HG02759 (cell line): ENCODE results near the gene HLA-DQA2.
"Not testable (repeated sequence)": the region's sequence is repeated elsewhere in the genome, so short reads cannot be mapped to it uniquely, and the experiment has no call there.

ENCODE experiments used
- ATAC-seq: cut with Tn5 transposase; IDR thresholded peaks from one replicate; pipeline ENCODE4 v1.9.1; 2021; ENCODE audit warnings: mild to moderate bottlenecking, moderate library complexity; ENCODE audit not compliant: unreplicated experiment

HLA-DQA2 gene

DNA sequence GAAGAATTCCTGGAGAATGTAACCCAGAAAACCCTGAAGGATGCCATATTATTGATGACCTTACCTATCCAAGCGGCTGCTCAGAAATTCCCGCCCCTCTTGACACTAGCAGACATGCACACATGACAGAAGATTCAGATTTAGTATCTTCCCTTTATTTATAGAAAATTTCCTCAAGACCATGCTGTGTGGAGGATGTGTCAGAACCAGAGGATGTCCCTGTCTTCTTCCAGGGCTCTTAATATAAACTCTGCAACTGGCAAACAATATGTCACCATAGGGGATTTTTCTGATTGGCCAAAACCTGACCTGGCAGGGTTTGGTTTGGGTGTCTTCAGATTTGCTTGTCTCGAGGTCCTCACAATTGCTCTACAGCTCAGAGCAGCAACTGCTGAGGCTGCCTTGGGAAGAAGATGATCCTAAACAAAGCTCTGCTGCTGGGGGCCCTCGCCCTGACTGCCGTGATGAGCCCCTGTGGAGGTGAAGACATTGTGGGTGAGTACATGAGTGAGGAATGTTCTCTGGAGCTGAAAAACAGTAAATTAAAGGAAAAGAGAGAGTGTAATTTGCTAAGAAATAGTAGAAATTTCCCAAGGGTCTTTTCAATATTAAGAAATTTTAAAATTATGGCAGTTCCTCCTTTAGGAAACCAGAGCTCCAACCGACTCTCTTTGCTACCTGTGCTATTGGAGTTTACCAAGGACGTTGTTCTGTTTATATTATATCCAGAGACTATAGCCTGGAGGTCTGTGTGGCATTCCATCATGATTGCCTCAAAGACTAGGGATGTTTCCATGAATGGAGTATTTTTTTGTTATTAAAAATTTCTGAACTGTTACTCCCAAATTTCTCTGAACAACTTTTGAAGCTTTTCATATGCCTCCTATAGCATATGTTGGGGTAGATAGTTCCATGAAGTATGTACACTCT lies at the start of gene HLA-DQA2:
TSS of gene HLA-DQA2 (plus strand) at position 361 of the 930 bp plus-strand sequence. CDS start at position 414, 53 bp downstream.
- no peak for ATAC-seq

DNA sequence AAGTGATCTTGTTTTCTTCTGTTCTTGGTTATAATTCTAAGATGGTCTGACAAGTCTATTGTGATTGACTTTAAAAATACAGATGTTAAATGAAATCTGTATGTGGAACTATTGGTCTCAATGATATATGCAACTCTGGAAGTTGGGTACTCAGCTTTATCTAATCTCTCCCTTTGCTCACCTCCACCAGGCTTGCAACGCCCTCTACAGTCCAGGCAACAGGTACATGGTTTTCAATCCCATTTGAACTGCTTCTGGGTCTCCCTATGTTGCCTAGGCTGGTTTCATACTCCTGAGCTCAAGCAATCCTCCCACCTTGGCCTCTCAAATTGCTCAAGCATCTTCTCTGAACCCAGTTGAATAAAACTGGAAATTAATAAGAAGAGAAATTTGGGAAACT lies 49.2 kb upstream of the HLA-DQA2 start:
- ATAC-seq, result no peak

DNA sequence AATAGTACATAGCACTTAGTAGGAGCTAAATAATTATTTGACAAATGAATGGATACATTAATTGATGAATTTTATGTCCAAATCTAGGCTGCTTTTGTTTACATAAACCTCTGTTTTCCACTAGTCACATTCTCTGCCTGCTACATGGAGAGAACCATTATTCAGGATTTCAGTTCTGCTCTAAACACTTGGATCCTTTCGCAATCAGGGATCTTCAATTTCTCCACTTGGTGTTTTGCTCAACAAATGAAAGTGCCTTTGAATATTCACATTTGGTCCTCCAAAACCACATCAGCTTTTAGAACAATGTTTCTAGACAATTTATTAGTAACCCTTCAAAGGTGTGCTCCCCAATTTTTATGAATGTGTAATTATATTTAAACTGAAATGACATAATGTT lies 44.2 kb upstream of the HLA-DQA2 start:
- no peak for ATAC-seq

DNA sequence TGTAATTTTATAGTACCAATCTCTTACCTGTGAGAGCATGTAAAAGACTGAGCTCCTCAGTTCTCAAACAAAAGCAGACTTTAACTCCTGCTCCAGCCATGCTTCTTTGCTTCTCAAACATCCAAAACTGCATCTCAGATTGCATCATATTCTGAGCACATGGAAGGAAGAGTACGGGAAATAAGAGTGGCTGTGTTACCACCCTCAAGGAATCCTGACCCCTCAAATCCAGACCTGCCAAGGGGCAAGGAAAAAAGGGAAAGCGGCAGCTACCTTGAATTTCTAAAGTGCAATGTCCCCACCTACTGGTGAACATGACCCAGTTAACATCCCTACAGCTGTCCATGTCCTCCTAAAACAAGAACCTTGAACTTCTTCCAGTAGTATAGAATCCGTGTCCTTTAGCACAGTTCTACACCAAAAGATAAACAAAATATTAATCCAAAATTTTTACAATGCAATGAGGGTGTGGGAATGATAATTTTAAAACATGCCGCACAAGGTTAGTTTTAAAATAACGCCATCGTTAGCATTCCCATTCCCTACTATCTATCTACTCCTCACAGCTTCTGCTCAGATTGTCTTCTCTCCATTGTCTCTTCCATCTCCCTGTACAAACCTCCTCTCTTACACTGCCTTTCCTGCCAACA lies 40.7 kb upstream of the HLA-DQA2 start:
- ATAC-seq, result no peak

DNA sequence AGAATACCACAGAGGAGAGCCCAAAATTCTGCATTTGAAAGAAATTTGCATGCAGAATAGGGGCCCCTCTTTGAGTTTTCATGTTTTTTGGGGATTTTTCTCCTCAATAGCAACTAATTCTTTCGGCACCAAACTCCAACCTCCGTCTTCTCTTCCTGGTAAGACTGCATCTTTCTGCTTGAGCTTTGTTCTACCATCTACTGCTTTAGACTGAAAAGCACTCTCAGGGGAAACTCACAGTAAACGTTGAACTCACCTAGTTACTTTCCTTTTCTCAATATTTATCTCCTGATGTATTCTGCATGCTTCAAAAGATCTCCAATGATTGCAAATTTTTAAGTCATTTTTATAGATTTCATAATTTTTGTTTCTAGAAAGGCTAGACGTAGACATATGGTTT lies 37.8 kb upstream of the HLA-DQA2 start:
- ATAC-seq, result no peak

DNA sequence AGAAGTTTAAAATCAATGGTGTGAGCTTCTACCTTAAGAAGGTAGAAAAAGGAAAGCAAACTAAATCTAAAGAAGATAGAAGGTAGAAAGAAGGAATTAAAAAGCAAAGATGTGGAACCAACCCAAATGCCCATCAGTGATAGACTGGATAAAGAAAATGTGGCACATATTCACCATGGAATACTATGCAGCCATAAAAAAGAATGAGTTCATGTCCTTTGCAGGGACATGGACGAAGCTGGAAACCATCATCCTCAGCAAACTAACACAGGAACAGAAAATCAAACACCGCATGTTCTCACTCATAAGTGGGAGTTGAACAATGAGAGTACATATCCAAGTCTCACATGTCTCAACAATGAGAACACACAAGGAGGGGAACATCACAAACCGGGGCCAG lies 36.0 kb upstream of the HLA-DQA2 start:
- ATAC-seq, result not testable (repeated sequence)

DNA sequence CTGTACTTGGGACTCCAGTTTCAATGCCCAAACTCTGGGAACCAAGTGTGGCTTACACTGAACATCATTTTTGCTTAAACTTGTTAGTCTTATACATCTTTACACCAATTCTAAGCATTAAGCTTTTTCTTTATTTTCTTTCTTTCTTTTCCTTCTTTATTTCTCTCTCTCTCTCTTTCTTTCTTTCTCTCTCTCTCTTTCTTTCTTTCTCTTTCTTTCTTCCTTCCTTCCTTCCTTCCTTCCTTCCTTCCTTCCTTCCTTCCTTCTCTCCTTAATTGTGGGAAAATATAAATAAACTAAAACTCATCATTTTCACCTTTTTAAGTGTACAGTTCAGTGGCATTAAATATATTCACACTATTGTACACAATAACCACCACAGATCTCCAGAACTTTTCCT lies 31.6 kb upstream of the HLA-DQA2 start:
- no peak for ATAC-seq

DNA sequence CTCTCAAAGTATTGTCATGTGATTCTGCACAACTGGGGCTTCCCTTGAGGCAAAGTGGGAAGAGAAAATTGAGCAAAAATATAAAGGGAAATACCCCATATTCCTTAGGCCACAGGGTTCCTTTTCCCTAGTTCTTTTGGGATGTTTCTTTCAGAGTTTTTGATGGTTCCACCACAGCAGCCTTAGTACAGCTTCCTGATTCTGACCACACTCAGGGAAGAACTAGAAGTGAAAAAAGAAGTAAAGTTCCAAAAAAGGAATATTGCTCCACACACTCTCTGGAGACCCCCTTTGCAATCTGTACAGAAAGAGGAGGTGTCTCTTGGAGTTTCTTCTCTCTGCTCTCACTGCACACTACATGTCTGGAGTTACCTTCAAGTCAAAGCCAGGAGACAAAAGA lies 27.9 kb upstream of the HLA-DQA2 start:
- ATAC-seq, result no peak

DNA sequence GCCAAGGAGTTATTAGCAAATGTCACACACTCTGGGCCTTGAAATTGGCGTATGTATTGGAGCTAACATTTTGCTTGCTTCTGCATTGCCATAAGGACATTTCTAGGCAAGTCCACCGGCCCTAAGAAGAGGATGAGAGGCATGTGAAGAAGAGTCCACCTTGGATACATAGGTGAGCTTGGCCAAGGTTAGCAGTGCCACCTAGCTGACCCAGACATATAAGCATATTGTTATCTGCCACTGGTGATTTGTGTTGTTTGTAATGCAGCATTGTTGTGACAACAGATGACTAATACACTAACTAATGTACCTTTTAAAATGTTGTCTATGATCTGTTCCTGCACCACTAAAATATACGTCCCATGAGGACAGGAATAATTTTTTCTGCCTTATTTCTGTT lies 24.8 kb upstream of the HLA-DQA2 start:
- ATAC-seq, result no peak

DNA sequence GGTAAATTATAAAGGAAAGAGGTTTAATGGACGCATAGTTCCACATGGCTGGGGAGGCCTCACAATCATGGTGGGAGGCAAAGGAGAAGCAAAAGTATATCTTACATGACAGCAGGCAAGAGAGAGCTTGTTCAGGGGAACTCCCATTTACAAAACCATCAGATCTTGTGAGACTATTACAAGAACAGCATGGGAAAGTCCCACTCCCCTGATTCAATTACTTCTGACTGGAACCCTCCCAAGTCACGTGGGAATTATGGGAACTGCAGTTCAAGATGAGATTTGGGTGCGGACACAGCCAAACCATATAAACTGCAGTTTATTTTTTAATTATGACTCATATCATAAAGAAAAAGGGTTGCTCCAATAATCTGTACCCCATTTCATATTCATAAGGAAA lies 22.3 kb upstream of the HLA-DQA2 start:
- no peak for ATAC-seq

DNA sequence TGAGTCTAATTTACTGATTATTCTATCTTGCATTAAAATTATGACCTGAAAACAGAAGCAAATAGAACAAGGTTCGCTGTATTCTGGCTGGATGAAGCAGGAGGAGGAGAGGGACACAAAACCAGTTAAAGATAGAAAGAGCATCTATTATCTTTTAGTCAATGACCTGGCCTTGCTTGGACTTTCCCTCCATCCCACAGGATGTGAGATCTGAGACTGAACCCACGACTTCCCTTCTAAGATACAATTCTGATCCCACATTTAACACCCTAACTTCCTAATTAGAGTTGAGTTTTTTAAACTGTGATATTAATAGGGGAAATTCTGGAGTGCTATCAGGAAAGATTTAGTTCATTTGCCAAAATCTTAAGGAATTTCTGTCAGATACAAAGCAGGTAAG lies 3.1 kb upstream of the HLA-DQA2 start:
- ATAC-seq, result no peak

DNA sequence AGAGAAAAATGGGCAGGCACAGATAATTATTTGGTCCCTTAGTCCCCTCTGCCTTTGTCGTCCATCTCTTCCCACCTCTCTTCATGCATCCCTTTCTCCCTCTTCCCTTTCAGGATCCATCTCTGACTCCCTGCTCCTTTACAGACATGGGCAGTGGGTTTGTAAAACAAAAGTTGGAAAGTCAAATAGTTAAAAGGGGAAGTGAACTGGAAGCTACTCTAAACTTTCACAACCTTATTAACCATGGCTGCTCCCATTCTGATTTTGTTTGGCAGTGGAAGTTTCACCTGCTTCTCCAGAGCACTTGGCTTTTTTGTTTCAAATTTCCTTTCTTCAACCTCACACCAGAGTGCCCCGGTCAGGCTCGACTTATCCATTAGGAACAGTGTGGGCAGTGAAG lies 1.2 kb downstream of the HLA-DQA2 start:
- ATAC-seq, result no peak

DNA sequence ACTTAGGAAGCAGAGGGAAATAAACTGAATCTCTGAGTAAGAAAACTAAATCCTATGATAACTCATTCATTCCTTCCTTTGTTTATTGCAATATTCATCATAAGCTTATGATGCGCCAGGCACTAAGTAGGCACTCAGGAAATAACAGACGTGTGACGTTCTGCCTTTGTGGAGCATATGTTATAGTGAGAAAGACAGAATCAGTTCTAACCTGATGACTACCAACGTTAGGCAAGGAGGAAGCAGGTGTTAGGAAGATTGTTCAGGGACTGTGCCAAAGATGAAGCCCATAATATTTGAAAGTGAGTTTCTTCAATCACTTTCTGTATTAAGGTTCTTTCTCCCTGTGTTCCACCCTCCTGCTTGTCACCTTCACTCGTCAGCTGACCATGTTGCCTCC lies 3.6 kb downstream of the HLA-DQA2 start:
- ATAC-seq, result no peak

DNA sequence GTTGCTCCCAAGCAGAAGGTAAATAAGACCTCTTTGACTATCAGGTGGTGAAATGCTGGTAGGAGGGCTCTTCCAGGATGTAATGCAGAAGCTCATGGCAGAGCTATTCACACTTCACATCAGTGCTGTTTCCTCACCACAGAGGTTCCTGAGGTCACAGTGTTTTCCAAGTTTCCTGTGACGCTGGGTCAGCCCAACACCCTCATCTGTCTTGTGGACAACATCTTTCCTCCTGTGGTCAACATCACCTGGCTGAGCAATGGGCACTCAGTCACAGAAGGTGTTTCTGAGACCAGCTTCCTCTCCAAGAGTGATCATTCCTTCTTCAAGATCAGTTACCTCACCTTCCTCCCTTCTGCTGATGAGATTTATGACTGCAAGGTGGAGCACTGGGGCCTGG lies 4.5 kb downstream of the HLA-DQA2 start:
- not testable (repeated sequence) for ATAC-seq

DNA sequence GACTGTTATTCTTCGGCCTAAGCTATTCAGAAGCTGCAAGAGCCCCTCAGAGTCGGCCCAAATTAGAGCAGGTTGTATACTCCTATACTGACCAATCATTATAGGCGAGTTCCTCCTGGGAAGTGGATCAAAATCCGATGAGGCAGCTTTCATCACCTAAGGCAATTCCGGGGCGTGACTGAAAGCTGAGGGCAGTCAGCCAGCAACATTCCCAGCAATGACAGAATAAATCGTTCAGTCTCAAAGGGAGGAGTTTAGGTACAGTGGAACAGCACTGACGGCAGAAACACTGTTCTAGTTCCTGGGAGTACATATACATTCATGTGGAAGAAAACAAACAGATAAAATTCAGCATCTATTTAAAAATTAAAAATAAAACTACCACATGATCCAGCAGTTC lies 11.4 kb downstream of the HLA-DQA2 start:
- no peak for ATAC-seq

DNA sequence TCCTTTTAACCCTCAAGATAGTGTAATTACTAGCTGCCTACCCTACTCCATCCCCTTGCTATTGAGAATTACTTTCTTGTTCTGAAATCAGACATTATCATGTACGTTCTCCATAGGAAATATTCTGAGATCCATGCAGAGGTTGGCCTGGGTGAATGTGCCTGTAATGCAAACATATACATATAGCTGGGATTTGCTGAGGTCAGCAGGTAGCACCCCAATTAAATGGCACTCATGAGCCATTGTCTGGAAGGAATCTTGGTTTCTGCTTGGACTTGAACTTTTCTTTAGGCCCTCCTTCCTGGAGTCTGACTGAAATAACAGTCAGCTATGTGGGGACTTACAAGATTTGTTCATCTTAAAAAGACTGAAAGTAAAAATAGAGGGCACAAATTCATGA lies 18.5 kb downstream of the HLA-DQA2 start:
- no peak for ATAC-seq

DNA sequence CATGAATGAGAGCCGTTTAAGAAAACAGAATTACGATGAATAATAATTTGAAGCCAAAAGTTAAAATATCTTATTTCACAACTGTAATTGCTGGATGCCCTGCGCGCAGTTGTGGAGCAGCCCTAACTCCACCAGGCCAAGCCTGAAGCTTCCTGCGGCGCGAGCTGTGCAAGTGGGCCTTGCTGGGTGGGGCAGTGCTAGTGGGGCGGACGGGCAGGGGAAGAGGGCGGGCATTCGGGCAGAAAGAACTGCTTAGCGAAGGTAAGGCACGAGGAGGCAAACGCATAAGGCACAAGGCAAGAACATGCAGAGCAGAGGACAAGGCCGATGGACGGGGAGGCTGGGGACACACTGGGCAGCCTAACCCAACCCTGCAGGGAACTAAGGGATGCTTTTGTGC lies 19.9 kb downstream of the HLA-DQA2 start:
- ATAC-seq, result no peak

DNA sequence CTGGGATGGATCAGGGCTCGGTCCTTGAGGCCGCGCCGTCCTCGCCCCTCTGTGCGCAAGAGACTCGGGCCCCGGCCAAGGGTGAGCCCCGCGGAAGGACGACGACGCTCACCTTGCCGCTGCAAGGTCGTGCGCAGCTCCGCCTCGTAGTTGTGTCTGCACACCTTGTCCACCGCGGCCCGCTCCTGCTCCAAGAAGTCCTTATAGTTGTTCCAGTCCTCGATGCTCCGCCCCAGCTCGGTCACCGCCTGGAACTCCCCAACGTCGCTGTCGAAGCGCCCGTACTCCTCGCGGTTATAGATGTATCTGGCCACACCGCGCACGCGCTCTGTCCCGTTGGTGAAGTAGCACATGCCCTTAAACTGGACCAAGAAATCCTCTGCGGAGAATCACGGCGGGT lies 20.4 kb downstream of the HLA-DQA2 start:
- no peak for ATAC-seq

DNA sequence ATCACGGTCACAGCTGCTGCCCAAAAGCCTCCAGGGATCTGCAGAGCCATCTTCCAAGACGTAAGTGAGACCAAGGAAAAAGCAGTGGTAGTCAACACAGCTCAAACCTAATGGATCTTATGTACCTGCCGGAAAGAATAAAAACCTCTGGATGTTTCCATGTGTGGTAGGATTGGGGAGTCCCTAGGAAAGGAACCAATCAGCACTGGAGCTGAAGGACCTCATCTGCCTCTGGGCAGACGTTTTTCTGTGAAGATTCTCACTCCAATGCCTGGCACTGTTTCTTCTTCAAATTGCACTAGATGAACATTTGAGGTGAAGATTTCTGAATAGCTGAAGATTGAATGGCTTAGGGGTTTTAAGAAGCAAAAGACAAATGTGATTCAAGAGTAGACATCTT lies 22.2 kb downstream of the HLA-DQA2 start, which contains the start of gene HLA-DQB2:
TSS of gene HLA-DQB2 (minus strand) at position 112 of the 400 bp plus-strand sequence. CDS start at position 50, 62 bp downstream.
- no peak for ATAC-seq

DNA sequence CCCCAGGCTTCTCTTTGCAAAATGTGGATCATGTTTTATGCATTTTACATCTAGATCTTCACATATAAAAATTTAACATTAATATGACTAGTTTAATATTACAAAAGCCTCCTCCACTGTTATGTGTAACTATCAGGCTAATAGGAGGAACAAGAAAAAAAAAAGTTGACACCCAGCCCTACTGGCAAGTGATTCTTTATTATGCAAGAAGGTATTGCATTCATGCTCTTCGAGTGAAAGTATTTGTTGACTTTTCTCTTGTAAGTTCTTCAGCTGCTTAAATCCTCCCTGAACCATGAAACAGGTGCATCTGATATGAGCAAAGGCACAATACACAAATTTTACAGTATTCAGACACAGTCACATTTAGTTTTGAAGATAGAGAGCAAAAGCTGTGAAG lies 22.9 kb downstream of the HLA-DQA2 start:
- ATAC-seq, result no peak

DNA sequence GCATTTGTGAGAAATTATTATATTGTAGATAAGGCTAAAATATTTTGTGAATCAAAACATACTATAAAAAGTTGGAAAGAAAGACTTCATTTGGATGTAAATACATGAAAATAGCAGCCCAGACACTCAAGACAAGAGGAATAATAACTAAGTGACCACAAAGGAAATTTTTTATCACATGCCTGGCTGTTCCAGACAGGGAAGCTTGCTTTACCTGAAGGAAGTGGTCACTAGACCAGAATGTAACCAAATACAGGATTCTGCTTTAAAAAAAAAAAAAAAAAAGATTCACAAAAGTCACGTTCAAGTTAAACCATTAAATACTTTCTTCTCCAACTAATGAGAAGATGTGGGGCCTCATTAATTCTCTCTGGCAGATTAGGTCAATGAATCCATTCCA lies 31.5 kb downstream of the HLA-DQA2 start:
- ATAC-seq, result no peak

DNA sequence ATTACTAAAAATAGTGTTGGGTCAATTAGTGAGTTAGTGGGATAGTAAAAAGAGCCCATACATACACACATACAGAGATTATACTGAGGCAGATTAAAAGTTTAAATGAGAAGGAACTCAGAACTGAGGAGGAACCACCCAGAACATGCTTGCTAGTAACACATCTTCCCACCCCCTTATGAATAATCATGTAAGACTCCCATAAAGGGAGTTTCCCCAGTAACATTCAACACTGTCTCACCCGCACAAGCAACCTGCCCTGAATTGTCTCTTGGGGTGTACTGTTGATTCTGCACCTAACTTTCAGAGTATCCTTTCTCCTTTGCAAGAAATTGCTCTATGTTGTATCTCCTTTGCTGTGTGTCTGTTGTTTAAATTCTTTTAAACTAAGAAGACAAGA lies 33.2 kb downstream of the HLA-DQA2 start:
- no peak for ATAC-seq
